Measurements from ENCODE around the gene AGXT2.

DNA sequence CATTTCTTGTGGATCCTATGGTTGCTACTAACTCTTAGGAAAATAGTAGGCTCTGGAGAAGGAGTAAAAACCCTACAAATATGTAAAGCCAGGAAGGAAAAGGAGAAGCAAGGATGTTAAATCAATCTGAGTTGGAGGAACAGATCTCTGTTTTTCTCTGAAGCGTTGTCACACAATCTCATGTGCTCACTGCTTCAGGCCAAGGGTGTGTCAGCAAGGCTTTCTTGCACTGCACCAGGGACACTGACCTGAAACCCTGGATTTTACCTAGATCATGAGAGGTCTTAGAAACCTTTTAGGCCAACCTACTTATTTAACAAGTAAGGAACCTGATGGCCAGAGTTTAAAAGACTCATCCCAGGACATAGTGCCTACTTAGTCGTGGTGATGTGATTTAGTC, 12.5 kb upstream of the AGXT2 start:
- TF ChIP-seq, protein P1, sequence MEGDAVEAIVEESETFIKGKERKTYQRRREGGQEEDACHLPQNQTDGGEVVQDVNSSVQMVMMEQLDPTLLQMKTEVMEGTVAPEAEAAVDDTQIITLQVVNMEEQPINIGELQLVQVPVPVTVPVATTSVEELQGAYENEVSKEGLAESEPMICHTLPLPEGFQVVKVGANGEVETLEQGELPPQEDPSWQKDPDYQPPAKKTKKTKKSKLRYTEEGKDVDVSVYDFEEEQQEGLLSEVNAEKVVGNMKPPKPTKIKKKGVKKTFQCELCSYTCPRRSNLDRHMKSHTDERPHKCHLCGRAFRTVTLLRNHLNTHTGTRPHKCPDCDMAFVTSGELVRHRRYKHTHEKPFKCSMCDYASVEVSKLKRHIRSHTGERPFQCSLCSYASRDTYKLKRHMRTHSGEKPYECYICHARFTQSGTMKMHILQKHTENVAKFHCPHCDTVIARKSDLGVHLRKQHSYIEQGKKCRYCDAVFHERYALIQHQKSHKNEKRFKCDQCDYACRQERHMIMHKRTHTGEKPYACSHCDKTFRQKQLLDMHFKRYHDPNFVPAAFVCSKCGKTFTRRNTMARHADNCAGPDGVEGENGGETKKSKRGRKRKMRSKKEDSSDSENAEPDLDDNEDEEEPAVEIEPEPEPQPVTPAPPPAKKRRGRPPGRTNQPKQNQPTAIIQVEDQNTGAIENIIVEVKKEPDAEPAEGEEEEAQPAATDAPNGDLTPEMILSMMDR (IDR thresholded peaks at IDR 0.05) = no peak
- no peak for TF ChIP-seq POLR2A (IDR thresholded peaks at IDR 0.05)
